ENCODE measurements around the gene DEFB132.
A peak's percentile ranks its signal among the peaks of the same experiment; 100 is the strongest.

DEFB132 gene

GRCh38 chr20:286508-286907 is 29.0 kb downstream of the DEFB132 start:
- H3K9ac ChIP-seq, result no peak overlapping the region
- H3K27me3 ChIP-seq (ENCODE audit: insufficient read depth, low read depth), result no peaks in the 10 kb centered on the region
- TF ChIP-seq CTCF (conservative IDR thresholded peaks at IDR 0.05; ENCODE audit: low read depth, low read length), result no peak
- no peak overlapping the region for H2AFZ ChIP-seq (ENCODE audit: low read depth)
- H3K36me3 ChIP-seq (ENCODE audit: insufficient read depth), result no peaks in the 10 kb centered on the region
- H3K27ac ChIP-seq, result no peak overlapping the region
- H3K4me2 ChIP-seq, result no peak overlapping the region
- H4K20me1 ChIP-seq (ENCODE audit: insufficient read depth), result no peaks in the 10 kb centered on the region
- H3K4me3 ChIP-seq (IDR thresholded peaks at IDR 0.05; ENCODE audit: insufficient read depth, low read depth, low read length), result no peak overlapping the region
- H3K79me2 ChIP-seq (ENCODE audit: insufficient read depth, low read depth), result no peaks in the 10 kb centered on the region
- H3K4me1 ChIP-seq (ENCODE audit: low read depth, poor library complexity, severe bottlenecking), result peaks cover 15% of the 10 kb centered on the region

- no peaks in the 10 kb centered on the region for H3K79me2 ChIP-seq (ENCODE audit: insufficient read depth, low read depth)
- no peak overlapping the region for H3K27ac ChIP-seq
- no peak for TF ChIP-seq CTCF (conservative IDR thresholded peaks at IDR 0.05; ENCODE audit: low read depth, low read length)
- peak overlapping the region; percentile 67; the same call in 1 of the 2 replicates for H3K9ac ChIP-seq
- H4K20me1 ChIP-seq (ENCODE audit: insufficient read depth), result no peaks in the 10 kb centered on the region
- peak overlapping the region; percentile 98; the same call in 1 of the 2 replicates for H2AFZ ChIP-seq (ENCODE audit: low read depth)
- H3K27me3 ChIP-seq (ENCODE audit: insufficient read depth, low read depth), result no peaks in the 10 kb centered on the region
- no peaks in the 10 kb centered on the region for H3K36me3 ChIP-seq (ENCODE audit: insufficient read depth)
- peak overlapping the region; percentile 44 for H3K4me2 ChIP-seq
- H3K4me3 ChIP-seq (IDR thresholded peaks at IDR 0.05; ENCODE audit: insufficient read depth, low read depth, low read length), result no peak overlapping the region
- peaks cover 15% of the 10 kb centered on the region for H3K4me1 ChIP-seq (ENCODE audit: low read depth, poor library complexity, severe bottlenecking)
Measured at GRCh38 chr20:288956-289692, 31.6 kb downstream of the DEFB132 start.

GRCh38 chr20:289693-290083 is 32.2 kb downstream of the DEFB132 start:
- Histone ChIP-seq H3K36me3 (ENCODE audit: insufficient read depth) (no peaks in the 10 kb centered on the region), H3K4me3 (IDR thresholded peaks at IDR 0.05; ENCODE audit: insufficient read depth, low read depth, low read length) (no peak overlapping the region), H3K9ac (peak overlapping the region; percentile 67), H3K4me1 (ENCODE audit: low read depth, poor library complexity, severe bottlenecking) (peaks cover 15% of the 10 kb centered on the region), H3K27me3 (ENCODE audit: insufficient read depth, low read depth) (no peaks in the 10 kb centered on the region), H2AFZ (ENCODE audit: low read depth) (peak overlapping the region; percentile 98), H3K79me2 (ENCODE audit: insufficient read depth, low read depth) (no peaks in the 10 kb centered on the region), H3K27ac (peak overlapping the region; percentile 19; the same call in 1 of the 2 replicates), H3K4me2 (peak overlapping the region; percentile 44), H4K20me1 (ENCODE audit: insufficient read depth) (no peaks in the 10 kb centered on the region)
- no peak for TF ChIP-seq CTCF (conservative IDR thresholded peaks at IDR 0.05; ENCODE audit: low read depth, low read length)

GRCh38 chr20:290084-290831 is 32.7 kb downstream of the DEFB132 start, which contains the start of gene C20orf96:
Gene C20orf96 (minus strand): TSS chr20:290750. CDS start chr20:290610, 140 bp downstream.
- H3K36me3 ChIP-seq (ENCODE audit: insufficient read depth), result no peaks in the 10 kb centered on the region
- peak within 1 kb of the TSS; percentile 67 for H3K9ac ChIP-seq
- peak within 1 kb of the TSS; percentile 44 for H3K4me2 ChIP-seq
- TF ChIP-seq CTCF (conservative IDR thresholded peaks at IDR 0.05; ENCODE audit: low read depth, low read length), result no peak
- peaks cover 15% of the 10 kb centered on the region for H3K4me1 ChIP-seq (ENCODE audit: low read depth, poor library complexity, severe bottlenecking)
- no peak within 1 kb of the TSS for H3K4me3 ChIP-seq (IDR thresholded peaks at IDR 0.05; ENCODE audit: insufficient read depth, low read depth, low read length)
- H3K79me2 ChIP-seq (ENCODE audit: insufficient read depth, low read depth), result no peaks in the 10 kb centered on the region
- no peaks in the 10 kb centered on the region for H3K27me3 ChIP-seq (ENCODE audit: insufficient read depth, low read depth)
- H4K20me1 ChIP-seq (ENCODE audit: insufficient read depth), result no peaks in the 10 kb centered on the region
- peak within 1 kb of the TSS; percentile 98 for H2AFZ ChIP-seq (ENCODE audit: low read depth)
- peak within 1 kb of the TSS; percentile 19; the same call in 1 of the 2 replicates for H3K27ac ChIP-seq

Data from KMS-11 (cell line).